HEK293 (cell line): ENCODE results near the gene DES.

Experiments used
- KLF8 ChIP-seq: fragments of 450-650 bp; formaldehyde crosslinking; IDR thresholded peaks from 2 replicates; pipeline ENCODE4 v1.5.1; 2016; ENCODE audit warnings: missing biosample characterization, missing genetic modification characterization
- SP7 ChIP-seq: fragments of 450-650 bp; formaldehyde crosslinking; IDR thresholded peaks from 2 replicates; pipeline ENCODE4 v1.5.1; 2016; ENCODE audit warnings: missing biosample characterization, missing genetic modification characterization
- ZBTB48 ChIP-seq: fragments of 450-650 bp; formaldehyde crosslinking; IDR thresholded peaks from 2 replicates; pipeline ENCODE4 v1.5.1; 2016; ENCODE audit warnings: missing biosample characterization, missing genetic modification characterization
- ZNF837 ChIP-seq: fragments of 450-650 bp; formaldehyde crosslinking; IDR thresholded peaks from 2 replicates; pipeline ENCODE4 v1.5.1; 2016; ENCODE audit warnings: missing biosample characterization, missing genetic modification characterization

DNA sequence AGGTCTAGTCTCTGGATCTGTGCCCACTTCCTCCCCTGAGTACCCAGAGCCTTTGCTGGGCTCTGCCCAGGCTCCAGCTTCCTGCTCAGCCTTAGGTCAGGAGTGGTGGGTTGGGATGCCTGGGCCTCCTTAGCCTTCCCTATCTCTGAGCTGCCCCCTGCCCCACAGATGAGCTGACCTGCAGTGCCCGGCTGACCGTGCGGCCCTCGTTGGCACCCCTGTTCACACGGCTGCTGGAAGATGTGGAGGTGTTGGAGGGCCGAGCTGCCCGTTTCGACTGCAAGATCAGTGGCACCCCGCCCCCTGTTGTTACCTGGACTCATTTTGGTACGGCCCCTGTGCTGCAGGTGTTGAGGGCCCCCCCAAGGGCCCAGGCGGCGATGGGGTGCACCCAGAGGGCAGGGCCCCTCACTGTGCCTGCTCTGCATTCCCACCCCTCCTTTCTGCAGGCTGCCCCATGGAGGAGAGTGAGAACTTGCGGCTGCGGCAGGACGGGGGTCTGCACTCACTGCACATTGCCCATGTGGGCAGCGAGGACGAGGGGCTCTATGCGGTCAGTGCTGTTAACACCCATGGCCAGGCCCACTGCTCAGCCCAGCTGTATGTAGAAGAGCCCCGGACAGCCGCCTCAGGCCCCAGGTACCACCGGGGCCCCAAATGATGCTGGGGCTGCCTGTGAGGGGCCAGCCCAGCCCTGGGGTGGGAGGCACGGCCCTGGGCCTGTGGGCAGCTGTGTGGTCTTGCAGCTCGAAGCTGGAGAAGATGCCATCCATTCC lies 50.4 kb downstream of the DES start:
- no peak for TF ChIP-seq ZNF837
- TF ChIP-seq ZBTB48 (tag by site-specific recombination), result no peak
- no peak for TF ChIP-seq SP7 (tag by site-specific recombination)
- no peak for TF ChIP-seq KLF8 (tag by site-specific recombination)
